Measurements from ENCODE around the gene IL1RAPL1. TPM values are rescaled to one million over a fixed set of nuclear protein-coding genes. Genes with fewer than 3 reads are reported as not detected.

The IL1RAPL1 gene
- total RNA-seq, 1 experiment from 2014 or later: not detected

DNA sequence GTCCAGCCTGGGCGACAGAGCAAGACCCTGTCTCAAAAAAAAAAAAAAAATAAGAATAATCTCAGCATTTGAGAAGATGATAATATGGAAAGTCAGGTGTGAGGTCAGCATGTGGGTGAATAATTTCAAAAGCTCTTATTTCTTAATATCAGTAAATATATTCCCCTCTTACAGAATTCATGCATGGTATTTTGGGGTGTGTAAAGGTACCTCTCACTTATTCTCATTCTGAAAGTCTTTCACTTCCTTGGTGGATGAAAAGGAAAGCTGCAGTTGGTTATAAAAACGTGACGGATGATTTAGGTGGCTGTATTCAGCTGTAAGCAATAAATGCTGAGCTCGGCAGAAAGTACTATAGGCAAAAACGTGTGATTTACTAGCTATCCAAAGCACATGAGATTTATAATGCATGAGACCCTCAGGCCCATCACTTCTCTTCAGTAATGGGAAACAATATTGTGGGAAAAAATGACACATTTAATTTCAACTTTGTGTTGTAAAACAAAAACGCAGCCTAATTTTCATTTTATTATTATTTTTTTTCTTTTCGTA, 1275.0 kb downstream of the IL1RAPL1 start:
- peaks cover 22% of the 10 kb centered on the region for H3K9me3 ChIP-seq (ENCODE audit: low read length)
- no peak for DNase-seq
- H4K20me1 ChIP-seq (ENCODE audit: insufficient read depth, low read depth, low read length): no peaks in the 10 kb centered on the region
- H3K9ac ChIP-seq (ENCODE audit: low read length): no peak overlapping the region
- no peaks in the 10 kb centered on the region for H3K4me1 ChIP-seq (ENCODE audit: low read length)
- H3K4me2 ChIP-seq (ENCODE audit: low read depth, low read length, poor library complexity, severe bottlenecking): no peak overlapping the region
- no peaks in the 10 kb centered on the region for H3K36me3 ChIP-seq (ENCODE audit: insufficient read depth, low read length)
- no peaks in the 10 kb centered on the region for H3K27me3 ChIP-seq (ENCODE audit: low read length)
- H3K79me2 ChIP-seq (ENCODE audit: low read length): no peaks in the 10 kb centered on the region
- no peaks in the 10 kb centered on the region for H3K9me2 ChIP-seq (replicated peaks; ENCODE audit: insufficient read depth, low read length)
- no peak overlapping the region for H2AFZ ChIP-seq (ENCODE audit: low read length)
- no peak overlapping the region for H3K4me3 ChIP-seq (ENCODE audit: low read length)
- H3K27ac ChIP-seq (ENCODE audit: low read length): no peak overlapping the region

GRCh38 chrX:29867971-29868370, 1280.7 kb downstream of the IL1RAPL1 start:
- Histone ChIP-seq H3K4me3 (ENCODE audit: low read length) (no peak overlapping the region), H3K9me2 (replicated peaks; ENCODE audit: insufficient read depth, low read length) (no peaks in the 10 kb centered on the region), H3K27ac (ENCODE audit: low read length) (no peak overlapping the region), H3K9me3 (ENCODE audit: low read length) (peaks cover 20% of the 10 kb centered on the region), H3K9ac (ENCODE audit: low read length) (no peak overlapping the region), H3K4me1 (ENCODE audit: low read length) (no peaks in the 10 kb centered on the region), H3K27me3 (ENCODE audit: low read length) (no peaks in the 10 kb centered on the region), H2AFZ (ENCODE audit: low read length) (no peak overlapping the region), H3K4me2 (ENCODE audit: low read depth, low read length, poor library complexity, severe bottlenecking) (no peak overlapping the region), H4K20me1 (ENCODE audit: insufficient read depth, low read depth, low read length) (no peaks in the 10 kb centered on the region), H3K36me3 (ENCODE audit: insufficient read depth, low read length) (no peaks in the 10 kb centered on the region), H3K79me2 (ENCODE audit: low read length) (no peaks in the 10 kb centered on the region)
- no peak for DNase-seq

- no peak for DNase-seq
- Histone ChIP-seq H3K27ac (ENCODE audit: low read length) (no peak overlapping the region), H3K4me2 (ENCODE audit: low read depth, low read length, poor library complexity, severe bottlenecking) (no peak overlapping the region), H3K9ac (ENCODE audit: low read length) (no peak overlapping the region), H2AFZ (ENCODE audit: low read length) (no peak overlapping the region), H3K36me3 (ENCODE audit: insufficient read depth, low read length) (no peaks in the 10 kb centered on the region), H3K9me2 (replicated peaks; ENCODE audit: insufficient read depth, low read length) (no peaks in the 10 kb centered on the region), H3K4me3 (ENCODE audit: low read length) (no peak overlapping the region), H3K27me3 (ENCODE audit: low read length) (no peaks in the 10 kb centered on the region), H3K79me2 (ENCODE audit: low read length) (no peaks in the 10 kb centered on the region), H3K4me1 (ENCODE audit: low read length) (no peaks in the 10 kb centered on the region), H3K9me3 (ENCODE audit: low read length) (peaks cover 19% of the 10 kb centered on the region), H4K20me1 (ENCODE audit: insufficient read depth, low read depth, low read length) (no peaks in the 10 kb centered on the region)
Observed at GRCh38 chrX:29869837-29870236, 1282.6 kb downstream of the IL1RAPL1 start.

GRCh38 chrX:29870608-29871007, 1283.4 kb downstream of the IL1RAPL1 start:
- H4K20me1 ChIP-seq (ENCODE audit: insufficient read depth, low read depth, low read length): no peaks in the 10 kb centered on the region
- H3K27me3 ChIP-seq (ENCODE audit: low read length): no peaks in the 10 kb centered on the region
- no peak overlapping the region for H3K4me3 ChIP-seq (ENCODE audit: low read length)
- no peak overlapping the region for H2AFZ ChIP-seq (ENCODE audit: low read length)
- DNase-seq: no peak
- peaks cover 15% of the 10 kb centered on the region for H3K9me3 ChIP-seq (ENCODE audit: low read length)
- H3K4me2 ChIP-seq (ENCODE audit: low read depth, low read length, poor library complexity, severe bottlenecking): no peak overlapping the region
- H3K79me2 ChIP-seq (ENCODE audit: low read length): no peaks in the 10 kb centered on the region
- no peaks in the 10 kb centered on the region for H3K36me3 ChIP-seq (ENCODE audit: insufficient read depth, low read length)
- no peak overlapping the region for H3K27ac ChIP-seq (ENCODE audit: low read length)
- H3K9me2 ChIP-seq (replicated peaks; ENCODE audit: insufficient read depth, low read length): no peaks in the 10 kb centered on the region
- no peaks in the 10 kb centered on the region for H3K4me1 ChIP-seq (ENCODE audit: low read length)
- no peak overlapping the region for H3K9ac ChIP-seq (ENCODE audit: low read length)

- no peak overlapping the region for H3K27ac ChIP-seq (ENCODE audit: low read length)
- no peak overlapping the region for H3K4me2 ChIP-seq (ENCODE audit: low read depth, low read length, poor library complexity, severe bottlenecking)
- no peaks in the 10 kb centered on the region for H3K4me1 ChIP-seq (ENCODE audit: low read length)
- H3K9ac ChIP-seq (ENCODE audit: low read length): no peak overlapping the region
- no peak for DNase-seq
- no peaks in the 10 kb centered on the region for H3K9me2 ChIP-seq (replicated peaks; ENCODE audit: insufficient read depth, low read length)
- peaks cover 11% of the 10 kb centered on the region for H3K9me3 ChIP-seq (ENCODE audit: low read length)
- no peak overlapping the region for H3K4me3 ChIP-seq (ENCODE audit: low read length)
- H3K36me3 ChIP-seq (ENCODE audit: insufficient read depth, low read length): no peaks in the 10 kb centered on the region
- H4K20me1 ChIP-seq (ENCODE audit: insufficient read depth, low read depth, low read length): no peaks in the 10 kb centered on the region
- no peak overlapping the region for H2AFZ ChIP-seq (ENCODE audit: low read length)
- no peaks in the 10 kb centered on the region for H3K79me2 ChIP-seq (ENCODE audit: low read length)
- H3K27me3 ChIP-seq (ENCODE audit: low read length): no peaks in the 10 kb centered on the region
Observed at GRCh38 chrX:29872831-29873230, 1285.6 kb downstream of the IL1RAPL1 start.

DNA sequence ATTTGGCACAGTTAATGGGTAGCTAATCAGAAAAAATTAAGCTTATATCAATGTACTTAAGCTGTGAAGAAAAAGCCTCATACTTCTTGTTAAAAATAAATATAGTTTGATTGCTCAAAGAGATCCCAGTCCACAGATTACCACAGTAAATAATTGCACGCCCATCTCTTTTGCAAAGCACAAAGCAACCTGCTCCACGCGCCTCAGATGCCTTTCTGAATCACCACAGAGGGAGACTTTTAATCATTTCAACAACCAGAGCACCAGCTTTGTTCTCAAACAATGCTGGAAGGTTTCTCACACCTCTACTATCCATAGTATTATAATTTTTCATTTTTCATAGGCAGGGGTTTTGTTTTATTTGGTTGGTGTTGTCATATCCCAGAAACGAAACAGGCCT, 1289.5 kb downstream of the IL1RAPL1 start:
- Histone ChIP-seq H3K79me2 (ENCODE audit: low read length) (no peaks in the 10 kb centered on the region), H3K27me3 (ENCODE audit: low read length) (no peaks in the 10 kb centered on the region), H3K36me3 (ENCODE audit: insufficient read depth, low read length) (no peaks in the 10 kb centered on the region), H3K27ac (ENCODE audit: low read length) (no peak overlapping the region), H3K9me3 (ENCODE audit: low read length) (peaks cover 14% of the 10 kb centered on the region), H4K20me1 (ENCODE audit: insufficient read depth, low read depth, low read length) (no peaks in the 10 kb centered on the region), H3K4me1 (ENCODE audit: low read length) (no peaks in the 10 kb centered on the region), H3K9me2 (replicated peaks; ENCODE audit: insufficient read depth, low read length) (no peaks in the 10 kb centered on the region), H2AFZ (ENCODE audit: low read length) (no peak overlapping the region), H3K9ac (ENCODE audit: low read length) (no peak overlapping the region), H3K4me2 (ENCODE audit: low read depth, low read length, poor library complexity, severe bottlenecking) (no peak overlapping the region), H3K4me3 (ENCODE audit: low read length) (no peak overlapping the region)
- no peak for DNase-seq

DNA sequence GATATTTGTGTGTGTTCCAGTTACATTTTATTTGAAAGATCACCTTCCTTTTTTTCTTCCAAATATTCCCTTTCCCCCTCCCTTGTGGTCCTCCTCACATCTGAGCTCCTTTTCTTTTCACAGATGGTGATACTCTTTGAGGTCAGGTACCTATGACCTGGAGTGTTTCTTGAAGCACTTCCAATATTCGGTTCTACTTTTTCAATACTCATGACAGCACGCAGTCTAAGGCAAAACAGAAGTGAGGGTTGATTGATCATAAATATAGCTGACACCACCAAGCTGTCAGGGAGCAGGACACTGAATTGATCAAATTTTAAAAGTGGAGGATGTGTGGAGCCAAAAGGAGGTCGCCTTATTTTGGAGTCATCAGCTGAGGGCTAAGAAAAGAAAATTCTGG, 1293.7 kb downstream of the IL1RAPL1 start:
- Histone ChIP-seq H3K4me1 (ENCODE audit: low read length) (no peaks in the 10 kb centered on the region), H3K4me3 (ENCODE audit: low read length) (no peak overlapping the region), H3K4me2 (ENCODE audit: low read depth, low read length, poor library complexity, severe bottlenecking) (no peak overlapping the region), H3K27ac (ENCODE audit: low read length) (no peak overlapping the region), H4K20me1 (ENCODE audit: insufficient read depth, low read depth, low read length) (no peaks in the 10 kb centered on the region), H3K9me2 (replicated peaks; ENCODE audit: insufficient read depth, low read length) (no peaks in the 10 kb centered on the region), H3K79me2 (ENCODE audit: low read length) (no peaks in the 10 kb centered on the region), H3K27me3 (ENCODE audit: low read length) (no peaks in the 10 kb centered on the region), H3K9me3 (ENCODE audit: low read length) (peaks cover 15% of the 10 kb centered on the region), H2AFZ (ENCODE audit: low read length) (no peak overlapping the region), H3K9ac (ENCODE audit: low read length) (no peak overlapping the region), H3K36me3 (ENCODE audit: insufficient read depth, low read length) (no peaks in the 10 kb centered on the region)
- DNase-seq: no peak

DNA sequence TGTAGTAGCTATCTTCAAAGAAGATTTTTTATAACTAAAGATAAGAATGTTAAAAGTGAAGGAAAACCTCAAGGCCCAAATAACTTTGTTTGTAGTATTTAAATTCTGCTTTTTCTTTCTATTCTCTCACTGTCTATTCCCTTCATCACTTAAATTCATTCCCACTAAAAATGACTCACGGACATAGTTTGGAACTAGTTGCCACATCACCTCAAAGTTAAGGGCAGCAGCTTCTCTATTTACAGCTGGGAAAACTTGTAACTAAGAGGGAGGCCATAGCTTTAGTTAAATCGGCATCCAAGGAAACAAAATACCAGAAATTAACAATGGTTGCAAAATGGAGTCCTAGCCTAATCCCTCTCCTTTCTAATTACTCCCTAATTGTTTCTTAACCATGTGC, 1302.8 kb downstream of the IL1RAPL1 start:
- no peak for DNase-seq
- Histone ChIP-seq H3K4me3 (ENCODE audit: low read length) (no peak overlapping the region), H4K20me1 (ENCODE audit: insufficient read depth, low read depth, low read length) (no peaks in the 10 kb centered on the region)

More for the DNA sequence above, 1302.8 kb downstream of the IL1RAPL1 start:
- Histone ChIP-seq H3K79me2 (ENCODE audit: low read length) (no peaks in the 10 kb centered on the region), H2AFZ (ENCODE audit: low read length) (no peak overlapping the region), H3K4me1 (ENCODE audit: low read length) (no peaks in the 10 kb centered on the region), H3K9me2 (replicated peaks; ENCODE audit: insufficient read depth, low read length) (no peaks in the 10 kb centered on the region), H3K36me3 (ENCODE audit: insufficient read depth, low read length) (no peaks in the 10 kb centered on the region), H3K4me2 (ENCODE audit: low read depth, low read length, poor library complexity, severe bottlenecking) (no peak overlapping the region), H3K9ac (ENCODE audit: low read length) (no peak overlapping the region), H3K9me3 (ENCODE audit: low read length) (peaks cover 9% of the 10 kb centered on the region; the same call in 1 of the 2 replicates), H3K27ac (ENCODE audit: low read length) (no peak overlapping the region), H3K27me3 (ENCODE audit: low read length) (no peaks in the 10 kb centered on the region)

Data from Karpas-422 (cell line).